HG03558 (cell line): Measurements from ENCODE around the gene CTTNBP2NL.
"Not testable (repeated sequence)": the region's sequence is repeated elsewhere in the genome, so short reads cannot be mapped to it uniquely, and the experiment has no call there.

Source experiments
- ATAC-seq: cut with Tn5 transposase; IDR thresholded peaks from one replicate; pipeline ENCODE4 v1.9.1; 2021; ENCODE audit warnings: moderate number of reproducible peaks; ENCODE audit not compliant: unreplicated experiment; ENCODE audit errors: extremely low read depth

Gene CTTNBP2NL

GRCh38 chr1:112386024-112386723 is 9.8 kb upstream of the CTTNBP2NL start:
- no peak for ATAC-seq

DNA sequence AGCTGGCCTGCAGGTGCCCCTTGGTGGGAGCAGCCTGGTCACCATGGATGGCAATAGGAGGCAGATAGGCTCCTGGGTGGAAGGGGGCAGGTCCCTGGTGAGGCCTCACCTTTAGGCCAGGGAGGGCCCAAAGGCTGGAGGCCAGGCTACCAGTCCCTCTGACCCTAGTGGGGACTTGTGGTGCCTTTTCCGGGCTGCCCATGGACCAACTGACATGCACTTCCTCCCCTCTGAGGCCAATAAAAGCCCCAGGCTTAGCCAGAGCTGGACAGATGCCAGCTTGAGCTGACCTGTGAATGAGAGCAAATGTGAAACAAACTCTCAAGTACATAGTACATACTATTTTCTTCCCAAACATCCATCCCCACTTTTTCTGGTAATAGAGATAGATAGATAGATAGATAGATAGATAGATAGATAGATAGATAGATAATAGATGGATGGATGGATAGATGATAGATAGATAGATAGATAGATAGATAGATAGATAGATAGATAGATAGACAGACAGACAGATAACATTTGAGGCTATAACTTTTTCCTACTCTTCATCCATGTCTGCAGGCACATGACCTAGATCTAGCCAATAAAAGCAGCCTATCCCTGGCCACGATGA is 9.2 kb upstream of the CTTNBP2NL start:
- ATAC-seq: no peak

DNA sequence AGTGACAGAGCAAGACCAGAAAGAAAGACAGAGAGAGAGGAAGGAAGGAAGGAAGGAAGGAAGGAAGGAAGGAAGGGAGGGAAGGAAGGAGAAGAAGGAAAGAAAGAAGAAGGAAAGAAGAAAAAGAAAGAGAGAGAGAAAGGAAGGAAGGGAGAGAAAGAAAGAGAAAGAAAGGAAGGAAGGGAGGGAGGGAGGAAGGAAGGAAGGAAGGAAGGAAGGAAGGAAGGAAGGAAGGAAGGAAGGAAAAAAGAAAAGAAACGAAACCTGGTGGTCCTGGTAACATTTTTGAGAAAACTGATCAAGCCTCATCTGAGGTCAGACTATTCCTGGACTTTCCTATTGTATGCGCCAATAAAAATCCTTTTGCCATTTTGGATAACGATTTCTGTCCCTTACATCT is 8.2 kb upstream of the CTTNBP2NL start:
- ATAC-seq: no peak

DNA sequence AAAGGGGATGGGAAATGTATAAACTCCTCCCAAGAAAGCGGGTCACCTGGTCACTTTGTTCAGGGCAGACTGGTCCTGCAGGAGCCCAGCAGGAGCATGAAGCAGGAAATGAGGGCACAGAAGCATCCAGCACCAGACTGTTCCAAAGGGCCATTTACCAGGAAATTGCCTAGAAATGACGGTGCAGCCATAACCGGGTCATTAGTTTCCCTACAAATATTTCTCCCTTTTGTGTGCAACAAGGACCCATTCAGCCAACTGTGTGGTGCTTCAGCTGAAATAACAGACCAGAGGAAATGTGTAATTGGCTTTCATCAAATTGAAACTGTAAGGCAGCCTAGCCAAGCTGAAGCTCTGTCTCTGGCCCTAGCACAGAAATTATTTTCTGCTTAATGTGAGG is 7.6 kb upstream of the CTTNBP2NL start:
- no peak for ATAC-seq

DNA sequence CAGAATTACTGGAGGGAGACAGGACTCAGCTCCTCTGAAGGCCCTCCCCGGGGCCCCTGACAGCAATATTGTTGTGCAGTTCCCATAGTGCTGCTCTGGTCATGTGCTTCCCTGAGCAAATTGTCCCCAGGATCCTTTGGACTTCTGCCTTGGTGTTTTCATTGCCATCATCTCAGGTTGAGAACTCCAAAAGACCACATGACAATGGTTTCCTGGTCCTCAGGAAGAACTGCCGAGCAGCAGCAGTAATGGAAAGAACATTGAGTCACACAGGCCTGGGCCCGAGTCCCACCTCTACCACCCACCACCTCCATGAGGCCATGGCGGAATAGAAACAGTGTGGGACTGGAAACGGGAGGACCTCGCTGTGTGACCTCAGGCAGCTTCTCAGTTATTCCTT is 6.3 kb upstream of the CTTNBP2NL start:
- ATAC-seq: no peak

- not testable (repeated sequence) for ATAC-seq
Observed at GRCh38 chr1:112390335-112390734, 5.7 kb upstream of the CTTNBP2NL start.

GRCh38 chr1:112390775-112391602 is 5.0 kb upstream of the CTTNBP2NL start:
- peak; percentile 32 for ATAC-seq

- no peak for ATAC-seq
Observed at GRCh38 chr1:112391603-112391940, 4.4 kb upstream of the CTTNBP2NL start.

- ATAC-seq: no peak
Observed at GRCh38 chr1:112393631-112393974, 2.4 kb upstream of the CTTNBP2NL start.

GRCh38 chr1:112394743-112395062 is 1.3 kb upstream of the CTTNBP2NL start:
- ATAC-seq: no peak

- no peak for ATAC-seq
Observed at GRCh38 chr1:112395256-112395820, 676 bp upstream of the CTTNBP2NL start.

DNA sequence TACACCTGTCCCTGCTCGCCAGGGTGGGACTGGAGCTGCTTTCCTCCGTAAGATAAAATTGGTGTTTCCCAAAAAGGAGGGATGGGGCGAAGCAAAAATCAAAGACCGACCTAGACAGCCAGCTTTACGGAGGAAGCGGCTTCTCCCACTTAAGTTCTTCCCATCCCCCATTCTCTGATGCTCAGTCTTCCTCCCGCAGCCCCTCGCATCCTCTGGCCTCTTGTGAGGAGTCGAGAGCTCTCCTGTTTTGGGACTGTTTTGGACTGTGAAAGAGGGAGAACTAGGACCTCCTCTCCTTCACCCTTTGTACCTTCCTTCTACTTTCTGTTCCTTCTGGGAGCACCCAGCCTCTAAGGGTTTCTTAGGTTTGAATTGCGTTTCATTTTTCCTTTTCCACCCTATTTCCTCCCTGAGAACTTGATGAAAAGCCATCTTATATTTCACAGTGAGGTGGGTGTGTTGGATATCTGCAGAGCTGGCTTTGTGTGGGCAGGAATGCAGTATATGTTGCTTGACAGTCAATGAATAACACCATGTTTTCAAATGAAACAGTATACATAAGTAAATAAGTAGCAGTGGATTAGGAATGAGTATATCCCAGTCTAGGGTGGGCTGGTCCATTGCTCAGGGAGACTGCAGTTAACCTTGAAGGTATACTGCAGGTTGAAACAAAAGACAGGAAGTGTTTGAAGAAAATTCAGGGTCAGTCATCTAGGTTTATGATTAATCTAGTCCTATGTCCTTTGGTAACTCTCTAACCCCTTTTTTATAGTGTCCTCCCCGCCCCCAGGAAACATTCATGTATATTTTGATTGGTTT is 848 bp downstream of the CTTNBP2NL start:
- no peak for ATAC-seq

DNA sequence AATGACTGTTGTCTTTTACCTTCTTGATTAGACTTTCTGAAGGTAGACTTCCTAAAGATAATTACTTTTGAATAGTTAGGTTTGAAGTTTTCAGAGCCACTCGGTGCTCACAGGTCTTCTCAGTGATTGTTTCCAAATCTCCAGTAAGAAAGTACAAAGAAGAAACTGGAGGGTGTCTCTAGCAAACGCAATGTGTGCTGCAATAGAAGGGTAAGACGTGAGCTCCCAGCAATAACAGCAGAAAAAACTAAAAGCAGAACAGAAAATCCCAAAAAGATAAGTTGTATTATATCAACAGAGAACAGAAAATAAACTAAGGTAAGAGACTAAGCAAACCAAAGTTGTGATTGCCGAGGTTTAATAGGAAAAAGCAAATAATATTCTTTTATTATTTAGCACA is 1.8 kb downstream of the CTTNBP2NL start:
- no peak for ATAC-seq

- ATAC-seq: no peak
Observed at GRCh38 chr1:112399456-112399855, 3.4 kb downstream of the CTTNBP2NL start.

DNA sequence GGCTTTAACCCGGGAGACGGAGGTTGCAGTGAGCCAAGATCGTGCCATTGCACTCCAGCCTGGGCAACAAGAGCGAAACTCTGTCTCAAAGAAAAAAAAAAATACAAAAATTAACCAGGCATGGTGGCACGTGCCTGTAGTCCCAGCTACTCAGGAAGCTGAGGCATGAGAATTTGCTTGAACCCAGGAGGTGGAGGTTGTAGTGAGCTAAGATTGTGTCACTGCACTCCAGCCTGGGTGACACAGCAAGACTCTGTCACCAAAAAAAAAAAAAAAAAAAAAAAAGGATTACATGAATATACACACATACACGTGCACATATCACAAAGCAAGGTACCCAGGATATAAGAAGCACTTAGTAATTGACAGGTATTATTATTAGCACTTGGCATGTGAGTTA is 4.7 kb downstream of the CTTNBP2NL start:
- not testable (repeated sequence) for ATAC-seq

DNA sequence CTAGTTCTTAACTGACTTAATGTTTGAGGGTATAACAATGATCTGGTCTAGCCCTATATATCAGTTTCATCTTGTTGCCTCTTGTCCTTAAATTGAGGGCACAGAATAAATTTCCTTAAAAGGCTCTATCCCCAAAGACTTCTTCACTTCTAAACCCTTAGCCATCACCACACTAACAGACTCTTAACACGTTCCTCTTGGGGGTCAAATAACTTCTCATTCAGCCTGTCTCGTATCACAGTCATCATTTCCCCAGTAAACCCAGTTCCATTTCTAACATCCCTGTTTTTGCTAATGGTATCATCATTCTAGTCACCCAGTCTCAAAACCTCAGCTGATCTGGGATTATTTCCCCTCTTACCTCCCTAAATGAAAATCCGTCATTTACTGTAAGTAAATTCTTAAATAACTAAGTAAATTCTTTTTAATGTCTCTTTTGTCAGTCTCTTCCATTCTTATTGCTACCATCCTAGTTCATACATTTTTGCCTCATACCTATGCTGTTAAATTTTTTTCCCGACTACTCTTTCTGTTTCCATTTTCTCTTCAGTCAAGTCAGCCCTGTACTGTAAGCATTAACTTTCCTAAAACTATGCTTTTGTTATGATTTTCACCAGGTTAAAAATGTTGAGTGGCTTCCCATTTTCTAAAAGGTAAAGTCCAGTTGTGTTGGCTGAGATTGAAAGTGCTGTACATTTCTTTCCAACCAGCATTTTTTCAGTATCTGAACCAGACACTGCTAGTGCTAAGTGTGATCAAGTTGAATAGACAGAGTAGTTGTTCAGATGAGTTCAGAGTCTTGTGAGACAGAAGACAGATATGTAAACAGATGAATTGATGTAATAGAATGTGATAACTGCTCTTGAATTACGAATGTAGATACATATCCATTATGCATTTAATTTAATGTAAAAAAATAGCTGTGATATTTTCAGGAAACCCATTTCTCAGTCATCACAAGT is 6.9 kb downstream of the CTTNBP2NL start:
- ATAC-seq: no peak

DNA sequence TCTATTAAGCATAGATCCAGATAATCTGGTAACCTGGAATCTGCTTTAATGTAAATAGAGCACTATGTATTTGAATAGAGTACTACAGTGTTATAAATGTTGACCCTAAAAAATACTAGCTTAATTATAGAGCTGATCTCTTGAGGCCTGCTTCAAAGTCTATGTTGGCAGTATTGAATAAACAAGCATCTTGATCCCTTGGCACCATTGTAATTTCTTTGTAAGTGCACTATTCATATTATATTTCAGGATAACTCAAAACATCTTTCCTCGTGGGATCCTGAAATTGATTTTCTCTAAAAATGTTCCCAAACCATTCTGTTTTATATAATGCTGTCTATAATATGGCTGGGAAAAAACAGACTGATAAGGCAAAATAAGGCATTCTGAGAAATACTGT is 10.8 kb downstream of the CTTNBP2NL start:
- ATAC-seq: no peak

- no peak for ATAC-seq
Observed at GRCh38 chr1:112409414-112409813, 13.4 kb downstream of the CTTNBP2NL start.

- no peak for ATAC-seq
Observed at GRCh38 chr1:112410673-112411072, 14.7 kb downstream of the CTTNBP2NL start.
